Measurements from ENCODE around the gene AATF. TPM values are rescaled to one million over a fixed set of nuclear protein-coding genes. Genes with fewer than 3 reads are reported as not detected.

Gene AATF
- total and polyA plus RNA-seq, 9 of the 15 experiments (the other 6 are each of a cell fraction or from before 2014, with no cell fraction given) = 34.5 to 133 (median 90.1) TPM

DNA sequence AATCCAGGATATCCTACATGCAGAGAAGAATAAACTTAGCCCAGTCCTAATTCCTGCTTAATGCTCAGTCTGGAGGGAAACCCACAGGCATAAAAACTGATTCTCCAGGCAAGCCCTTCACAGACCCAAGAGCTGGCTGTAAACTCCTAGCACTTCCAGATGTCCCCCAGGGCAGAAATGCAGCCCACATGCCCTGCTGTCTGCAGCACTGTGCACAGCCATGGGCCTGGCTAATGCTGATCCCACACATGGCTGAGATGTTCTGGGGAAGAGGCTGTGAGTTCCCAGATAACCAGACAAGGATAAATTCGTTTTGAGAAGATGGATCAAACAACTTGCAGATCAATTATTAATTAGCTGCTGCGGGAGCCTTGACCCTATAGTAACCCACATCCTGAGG, 148.4 kb downstream of the AATF start:
- BruUV-seq (replicated peaks) = no TSS peak
- H3K9ac ChIP-seq (ENCODE audit: insufficient read depth in 1 of 2, low read depth in 2 of 2, low read length in 2 of 2) = no peak overlapping the region
- ChIA-PET CTCF (ENCODE audit: low intra/inter-chr PET ratio) (no interaction called here), POLR2A (interaction anchor here (0.6 to 3.8 kb wide), 4 partner anchors 13 to 496 kb away, joined by 3 to 10 read pairs (median 3); partner anchors contain the start of gene MRM1)
- H4K20me1 ChIP-seq (replicated peaks; ENCODE audit: control insufficient read depth, insufficient read depth, low read length) = no peaks in the 10 kb centered on the region
- in situ Hi-C loops (cut with MboI) = no loop called here
- ATAC-seq (no peak), FAIRE-seq (no peak), DNase-seq (ENCODE audit: extremely low read depth in 1 of 4, low spot score in 3 of 4) (no peak)
- peaks cover 93% of the 10 kb centered on the region for H3K36me3 ChIP-seq (ENCODE audit: control insufficient read depth, insufficient read depth, low read length)
- no peaks in the 10 kb centered on the region for H3K4me1 ChIP-seq (replicated peaks in 1 of 2; ENCODE audit: control insufficient read depth in 2 of 2, insufficient read depth in 2 of 2, low read length in 2 of 2)
- no peak overlapping the region for H3K4me3 ChIP-seq
- no peak overlapping the region for H2AFZ ChIP-seq (ENCODE audit: low read depth, low read length)
- H3K9me3 ChIP-seq (replicated peaks; ENCODE audit: control insufficient read depth, insufficient read depth, low read depth, low read length) = no peaks in the 10 kb centered on the region
- H3K27me3 ChIP-seq (ENCODE audit: control insufficient read depth in 2 of 2, insufficient read depth in 2 of 2, low read length in 2 of 2) = no peaks in the 10 kb centered on the region
- WGBS (ENCODE audit: insufficient coverage, low coverage, missing lambda C conversion rate) = 58% methylated on average over 2 of the region's 2 CpGs
- H3K9me1 ChIP-seq (ENCODE audit: control insufficient read depth, insufficient read depth, low read length) = no peaks in the 10 kb centered on the region
- no peak overlapping the region for H3K4me2 ChIP-seq (ENCODE audit: insufficient read depth, low read length)
- no peaks in the 10 kb centered on the region for H3K79me2 ChIP-seq (ENCODE audit: control insufficient read depth, insufficient read depth, low read length)
- intact Hi-C loops (cut with micrococcal nuclease) = no loop called here
- no peak overlapping the region for H3K27ac ChIP-seq (ENCODE audit: extremely low read depth, low read depth, low read length)
- TF ChIP-seq RBM17 (IDR thresholded peaks at IDR 0.05; ENCODE audit: borderline replicate concordance, low read depth, low read length) (no peak), RBM15 (IDR thresholded peaks at IDR 0.05; ENCODE audit: insufficient read depth, low read length) (no peak), ZNF263 (CRISPR knock-in tag; IDR thresholded peaks at IDR 0.05; ENCODE audit: borderline replicate concordance) (no peak), ZNF79 (CRISPR knock-in tag; IDR thresholded peaks at IDR 0.05; ENCODE audit: low read depth) (no peak), RB1 (IDR thresholded peaks at IDR 0.05; ENCODE audit: low read depth) (no peak), DLX4 (CRISPR knock-in tag; IDR thresholded peaks at IDR 0.05) (no peak), ZNF589 (CRISPR knock-in tag; IDR thresholded peaks at IDR 0.05; ENCODE audit: low read depth) (no peak), JUND (IDR thresholded peaks at IDR 0.05; ENCODE audit: borderline replicate concordance, low read depth, low read length) (no peak), JUND (tag; IDR thresholded peaks at IDR 0.05; ENCODE audit: borderline replicate concordance, low read depth, low read length) (no peak), STAT5A (IDR thresholded peaks at IDR 0.05; ENCODE audit: borderline replicate concordance, low read length) (no peak), CTBP1 (IDR thresholded peaks at IDR 0.05; ENCODE audit: borderline replicate concordance) (no peak), POLR2B (IDR thresholded peaks at IDR 0.05; ENCODE audit: low read depth, partially characterized antibody) (no peak), MAZ (CRISPR knock-in tag; conservative IDR thresholded peaks at IDR 0.05 in 1 of 2, IDR thresholded peaks at IDR 0.05 in 1 of 2) (no peak), ZNF699 (CRISPR knock-in tag; IDR thresholded peaks at IDR 0.05; ENCODE audit: insufficient replicate concordance) (no peak)
- TF ChIP-seq, protein P1, sequence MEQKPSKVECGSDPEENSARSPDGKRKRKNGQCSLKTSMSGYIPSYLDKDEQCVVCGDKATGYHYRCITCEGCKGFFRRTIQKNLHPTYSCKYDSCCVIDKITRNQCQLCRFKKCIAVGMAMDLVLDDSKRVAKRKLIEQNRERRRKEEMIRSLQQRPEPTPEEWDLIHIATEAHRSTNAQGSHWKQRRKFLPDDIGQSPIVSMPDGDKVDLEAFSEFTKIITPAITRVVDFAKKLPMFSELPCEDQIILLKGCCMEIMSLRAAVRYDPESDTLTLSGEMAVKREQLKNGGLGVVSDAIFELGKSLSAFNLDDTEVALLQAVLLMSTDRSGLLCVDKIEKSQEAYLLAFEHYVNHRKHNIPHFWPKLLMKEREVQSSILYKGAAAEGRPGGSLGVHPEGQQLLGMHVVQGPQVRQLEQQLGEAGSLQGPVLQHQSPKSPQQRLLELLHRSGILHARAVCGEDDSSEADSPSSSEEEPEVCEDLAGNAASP (IDR thresholded peaks at IDR 0.05) = no peak
- TF ChIP-seq, protein P2, sequence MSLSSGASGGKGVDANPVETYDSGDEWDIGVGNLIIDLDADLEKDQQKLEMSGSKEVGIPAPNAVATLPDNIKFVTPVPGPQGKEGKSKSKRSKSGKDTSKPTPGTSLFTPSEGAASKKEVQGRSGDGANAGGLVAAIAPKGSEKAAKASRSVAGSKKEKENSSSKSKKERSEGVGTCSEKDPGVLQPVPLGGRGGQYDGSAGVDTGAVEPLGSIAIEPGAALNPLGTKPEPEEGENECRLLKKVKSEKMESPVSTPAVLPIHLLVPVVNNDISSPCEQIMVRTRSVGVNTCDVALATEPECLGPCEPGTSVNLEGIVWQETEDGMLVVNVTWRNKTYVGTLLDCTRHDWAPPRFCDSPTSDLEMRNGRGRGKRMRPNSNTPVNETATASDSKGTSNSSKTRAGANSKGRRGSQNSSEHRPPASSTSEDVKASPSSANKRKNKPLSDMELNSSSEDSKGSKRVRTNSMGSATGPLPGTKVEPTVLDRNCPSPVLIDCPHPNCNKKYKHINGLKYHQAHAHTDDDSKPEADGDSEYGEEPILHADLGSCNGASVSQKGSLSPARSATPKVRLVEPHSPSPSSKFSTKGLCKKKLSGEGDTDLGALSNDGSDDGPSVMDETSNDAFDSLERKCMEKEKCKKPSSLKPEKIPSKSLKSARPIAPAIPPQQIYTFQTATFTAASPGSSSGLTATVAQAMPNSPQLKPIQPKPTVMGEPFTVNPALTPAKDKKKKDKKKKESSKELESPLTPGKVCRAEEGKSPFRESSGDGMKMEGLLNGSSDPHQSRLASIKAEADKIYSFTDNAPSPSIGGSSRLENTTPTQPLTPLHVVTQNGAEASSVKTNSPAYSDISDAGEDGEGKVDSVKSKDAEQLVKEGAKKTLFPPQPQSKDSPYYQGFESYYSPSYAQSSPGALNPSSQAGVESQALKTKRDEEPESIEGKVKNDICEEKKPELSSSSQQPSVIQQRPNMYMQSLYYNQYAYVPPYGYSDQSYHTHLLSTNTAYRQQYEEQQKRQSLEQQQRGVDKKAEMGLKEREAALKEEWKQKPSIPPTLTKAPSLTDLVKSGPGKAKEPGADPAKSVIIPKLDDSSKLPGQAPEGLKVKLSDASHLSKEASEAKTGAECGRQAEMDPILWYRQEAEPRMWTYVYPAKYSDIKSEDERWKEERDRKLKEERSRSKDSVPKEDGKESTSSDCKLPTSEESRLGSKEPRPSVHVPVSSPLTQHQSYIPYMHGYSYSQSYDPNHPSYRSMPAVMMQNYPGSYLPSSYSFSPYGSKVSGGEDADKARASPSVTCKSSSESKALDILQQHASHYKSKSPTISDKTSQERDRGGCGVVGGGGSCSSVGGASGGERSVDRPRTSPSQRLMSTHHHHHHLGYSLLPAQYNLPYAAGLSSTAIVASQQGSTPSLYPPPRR (CRISPR knock-in tag; IDR thresholded peaks at IDR 0.05; ENCODE audit: borderline replicate concordance) = no peak
